GM19468 (cell line): Measurements from ENCODE around the gene LRRC47.
"Not testable (repeated sequence)": the region's sequence is repeated elsewhere in the genome, so short reads cannot be mapped to it uniquely, and the experiment has no call there.

Source experiments
- ATAC-seq: cut with Tn5 transposase; IDR thresholded peaks from one replicate; pipeline ENCODE4 v1.9.1; 2021; ENCODE audit warnings: mild to moderate bottlenecking, moderate library complexity, moderate number of reproducible peaks; ENCODE audit not compliant: unreplicated experiment; ENCODE audit errors: extremely low read depth

The LRRC47 gene

DNA sequence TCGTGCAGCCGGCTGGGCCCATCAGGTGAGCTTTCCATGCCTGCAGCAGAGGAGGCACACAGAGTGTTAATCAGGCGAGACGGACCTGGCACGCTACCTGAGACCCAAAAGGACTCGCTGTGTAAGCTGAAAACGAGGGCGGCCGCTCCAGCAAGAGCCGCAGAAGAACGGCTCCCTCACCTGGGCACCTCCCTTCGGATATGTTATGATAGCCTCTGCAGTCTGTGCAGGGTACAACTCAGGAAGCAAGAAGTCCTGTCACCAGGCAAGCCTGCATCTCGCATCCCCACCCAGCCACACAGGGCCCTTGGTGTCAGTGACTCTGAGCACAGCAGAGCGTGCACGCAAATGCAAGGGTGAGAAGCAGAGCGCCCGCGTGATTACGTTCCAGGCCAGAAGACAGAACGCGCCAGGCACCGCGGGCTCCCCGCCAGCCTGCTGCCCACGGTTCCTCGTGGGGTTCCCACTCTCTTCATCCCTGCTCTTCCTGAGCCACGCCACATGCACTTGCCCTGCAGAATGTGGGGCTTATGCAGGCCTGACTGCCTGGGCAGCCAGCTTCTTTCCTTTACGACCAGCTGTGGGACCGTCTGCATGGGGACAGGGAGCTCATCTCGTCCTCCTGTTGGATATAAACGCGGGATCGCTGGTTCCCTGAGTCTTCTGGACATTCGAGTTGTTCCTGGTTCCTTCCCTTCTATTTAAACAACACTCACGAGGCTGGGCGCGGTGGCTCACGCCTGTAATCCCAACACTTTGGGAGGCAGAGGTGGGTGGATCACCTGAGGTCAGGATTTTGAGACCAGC lies 20.2 kb upstream of the LRRC47 start:
- ATAC-seq = no peak

DNA sequence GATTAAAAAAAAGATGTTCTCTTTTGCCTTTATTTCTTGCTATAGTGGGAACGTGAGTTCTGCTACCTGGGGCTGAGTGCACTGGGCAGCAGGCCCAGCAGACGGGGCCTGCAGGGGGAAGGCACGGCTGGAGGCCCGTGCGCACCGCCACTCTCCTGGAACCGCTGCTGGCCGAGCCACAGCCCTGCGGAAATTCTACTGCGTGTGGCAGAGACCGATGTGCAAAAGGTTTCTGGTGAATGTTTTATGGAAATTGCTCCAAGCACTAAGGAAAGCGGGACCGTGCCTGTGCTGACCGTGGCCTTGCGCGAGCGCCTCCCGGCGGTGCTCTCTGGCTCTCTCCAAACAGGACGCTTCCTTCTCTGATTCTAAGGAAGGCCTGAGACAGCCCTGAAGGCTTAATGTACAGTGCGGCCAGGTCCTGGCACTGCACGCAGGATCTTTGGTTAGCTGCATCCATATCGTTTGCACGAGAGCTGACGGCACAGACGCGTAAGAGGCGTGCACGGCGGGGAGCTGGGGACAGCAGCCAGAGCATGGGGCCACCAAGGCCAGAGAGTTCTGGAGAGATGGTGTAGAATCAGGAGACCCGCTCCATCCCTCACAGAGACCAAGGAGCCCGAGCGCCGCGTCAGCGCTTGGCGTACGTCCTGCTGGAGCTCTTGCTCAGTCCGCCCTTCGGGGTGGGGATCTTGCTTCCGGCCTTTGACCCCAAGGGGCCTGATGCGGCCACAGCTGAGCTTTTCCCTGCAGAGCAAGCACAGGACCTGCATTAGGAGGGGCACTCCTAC lies 18.7 kb upstream of the LRRC47 start:
- ATAC-seq = no peak

- no peak for ATAC-seq
Measured at GRCh38 chr1:3814065-3814464, 17.8 kb upstream of the LRRC47 start.

DNA sequence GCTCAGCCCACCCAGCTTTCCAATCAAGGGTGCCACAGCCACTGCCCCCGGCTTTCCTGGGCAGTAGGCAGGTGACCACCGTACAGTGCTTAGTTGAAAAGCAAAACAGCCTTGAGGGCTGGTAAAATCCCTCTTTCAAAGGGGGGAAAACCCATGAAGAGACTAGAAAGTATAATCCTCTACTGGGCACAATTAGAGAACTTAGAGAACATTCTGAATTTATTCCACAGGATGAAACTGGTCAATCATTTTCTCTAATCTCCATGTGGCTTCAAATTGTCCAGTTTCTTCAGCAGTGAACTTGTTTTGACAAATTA lies 15.3 kb upstream of the LRRC47 start:
- ATAC-seq = no peak

DNA sequence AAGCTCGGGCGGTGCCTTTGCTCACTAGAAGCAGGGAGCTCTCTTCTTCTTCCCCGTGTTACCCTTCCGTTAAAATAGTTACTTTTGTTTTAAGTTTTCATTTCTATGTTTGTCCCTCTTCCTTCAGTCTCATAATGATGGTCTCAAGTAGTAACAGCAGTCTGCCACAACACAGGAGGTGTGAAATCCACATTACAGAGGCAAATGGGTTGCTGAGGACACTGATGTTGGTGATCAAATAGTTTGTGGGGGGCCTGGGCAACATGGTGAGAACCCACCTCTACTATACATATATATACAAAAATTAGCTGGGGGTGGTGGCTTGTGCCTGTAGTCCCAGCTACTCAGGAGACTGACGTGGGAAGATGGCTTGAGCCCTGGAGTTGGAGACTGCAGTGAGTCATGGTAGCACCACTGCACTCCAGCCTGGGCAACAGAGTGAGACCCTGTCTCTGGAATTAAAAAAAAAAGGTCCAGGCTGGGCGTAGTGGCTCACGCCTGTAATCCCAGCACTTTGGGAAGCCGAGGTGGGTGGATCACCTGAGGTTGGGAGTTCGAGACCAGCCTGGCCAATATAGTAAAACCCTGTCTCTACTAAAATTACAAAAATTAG lies 14.0 kb upstream of the LRRC47 start:
- not testable (repeated sequence) for ATAC-seq

- ATAC-seq = no peak
Measured at GRCh38 chr1:3809680-3810079, 13.4 kb upstream of the LRRC47 start.

- no peak for ATAC-seq
Measured at GRCh38 chr1:3807769-3808168, 11.5 kb upstream of the LRRC47 start.

- ATAC-seq = no peak
Measured at GRCh38 chr1:3805038-3805437, 8.7 kb upstream of the LRRC47 start.

DNA sequence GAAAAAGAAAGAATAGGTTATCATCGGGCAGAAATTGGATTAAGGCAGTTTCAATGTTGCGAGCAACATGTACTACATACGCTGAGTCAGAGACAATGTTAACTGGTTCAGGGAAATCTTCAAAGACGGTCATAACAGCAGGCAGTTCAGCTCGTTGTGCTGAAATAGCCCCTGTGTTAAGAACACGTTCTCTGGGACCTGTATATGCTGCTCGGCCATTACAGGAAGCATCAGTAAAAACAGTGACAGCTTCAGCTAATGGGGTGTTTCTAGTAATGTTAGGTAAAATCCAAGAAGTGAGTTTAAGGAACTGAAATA lies 8.3 kb upstream of the LRRC47 start:
- ATAC-seq = not testable (repeated sequence)

DNA sequence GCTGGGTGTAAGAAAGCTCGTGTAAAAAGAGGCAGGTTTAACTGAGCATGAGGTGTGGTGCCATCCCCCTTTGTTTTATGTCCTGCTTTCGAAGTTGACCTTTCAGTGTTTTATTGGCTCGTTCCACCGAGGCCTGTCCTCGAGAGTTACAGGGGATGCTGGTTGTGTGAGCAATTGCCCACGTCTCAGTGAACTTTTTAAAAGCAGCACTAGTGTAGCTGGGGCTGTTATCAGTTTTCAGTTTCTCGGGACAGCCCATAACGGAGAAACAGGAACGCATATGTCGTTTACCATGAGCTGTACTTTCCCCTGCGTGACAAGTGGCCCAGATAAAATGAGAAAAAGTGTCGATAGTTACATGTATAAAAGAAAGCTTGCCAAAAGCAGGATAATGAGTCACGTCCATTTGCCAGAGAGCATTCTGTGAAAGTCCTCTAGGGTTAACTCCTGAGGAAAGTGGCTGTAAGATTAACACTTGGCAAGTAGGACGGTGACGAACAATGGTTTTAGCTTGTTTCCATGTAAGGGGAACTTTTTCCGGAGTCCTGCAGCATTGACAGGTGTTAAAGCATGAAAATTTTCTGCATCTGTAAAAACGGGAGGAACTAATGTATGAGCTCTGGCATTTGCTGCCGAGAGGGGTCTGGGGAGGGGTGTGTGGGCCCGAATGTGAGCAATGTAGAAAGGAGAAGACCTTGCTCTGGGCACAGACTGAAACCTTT lies 7.8 kb upstream of the LRRC47 start:
- no peak for ATAC-seq

DNA sequence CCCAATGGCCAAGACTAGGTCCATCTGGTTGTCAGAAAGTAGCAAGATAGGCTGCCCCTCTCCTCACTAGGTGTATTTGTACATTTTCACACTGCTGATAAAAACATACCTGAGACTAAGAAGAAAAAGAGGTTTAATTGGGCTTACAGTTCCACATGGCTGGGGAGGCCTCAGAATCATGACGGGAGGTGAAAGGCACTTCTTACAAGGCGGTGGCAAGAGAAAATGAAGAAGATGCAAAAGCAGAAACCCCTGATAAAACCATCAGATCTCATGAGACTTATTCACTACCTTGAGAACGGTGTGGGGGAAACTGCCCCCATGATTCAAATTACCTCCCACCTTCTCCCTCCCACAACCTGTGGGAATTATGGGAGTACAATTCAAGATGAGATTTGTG lies 4.5 kb upstream of the LRRC47 start:
- not testable (repeated sequence) for ATAC-seq

DNA sequence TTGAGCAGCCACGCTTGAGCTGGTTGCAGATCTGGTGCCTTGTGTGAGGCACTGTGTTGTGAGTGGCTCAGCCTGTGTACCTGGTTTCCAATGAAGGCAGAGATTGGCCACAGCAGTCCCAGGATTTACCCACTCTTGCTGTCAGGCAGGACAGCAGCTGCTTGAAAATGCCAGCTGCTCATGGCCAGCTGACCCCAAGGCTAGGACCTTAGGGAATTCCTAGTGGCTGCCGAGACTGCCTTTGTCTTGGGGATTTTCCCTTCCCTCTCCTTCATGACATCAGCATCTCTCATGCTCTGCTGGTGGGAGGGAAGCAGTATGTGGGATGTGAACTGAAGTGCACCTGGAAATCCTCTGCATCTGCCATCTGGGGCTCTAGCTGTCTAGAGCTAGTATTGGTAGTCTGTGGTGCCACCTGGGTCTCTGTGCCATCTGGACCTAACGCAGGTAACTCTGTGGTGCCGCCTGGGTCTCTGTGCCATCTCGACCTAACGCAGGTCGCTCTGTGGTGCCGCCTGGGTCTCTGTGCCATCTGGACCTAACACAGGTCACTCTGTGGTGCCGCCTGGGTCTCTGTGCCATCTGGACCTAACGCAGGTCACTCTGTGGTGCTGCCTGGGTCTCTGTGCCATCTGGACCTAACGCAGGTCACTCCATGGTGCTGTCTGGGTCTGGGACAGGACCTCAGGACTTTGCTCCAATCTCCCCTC lies 3.8 kb upstream of the LRRC47 start:
- ATAC-seq = no peak

DNA sequence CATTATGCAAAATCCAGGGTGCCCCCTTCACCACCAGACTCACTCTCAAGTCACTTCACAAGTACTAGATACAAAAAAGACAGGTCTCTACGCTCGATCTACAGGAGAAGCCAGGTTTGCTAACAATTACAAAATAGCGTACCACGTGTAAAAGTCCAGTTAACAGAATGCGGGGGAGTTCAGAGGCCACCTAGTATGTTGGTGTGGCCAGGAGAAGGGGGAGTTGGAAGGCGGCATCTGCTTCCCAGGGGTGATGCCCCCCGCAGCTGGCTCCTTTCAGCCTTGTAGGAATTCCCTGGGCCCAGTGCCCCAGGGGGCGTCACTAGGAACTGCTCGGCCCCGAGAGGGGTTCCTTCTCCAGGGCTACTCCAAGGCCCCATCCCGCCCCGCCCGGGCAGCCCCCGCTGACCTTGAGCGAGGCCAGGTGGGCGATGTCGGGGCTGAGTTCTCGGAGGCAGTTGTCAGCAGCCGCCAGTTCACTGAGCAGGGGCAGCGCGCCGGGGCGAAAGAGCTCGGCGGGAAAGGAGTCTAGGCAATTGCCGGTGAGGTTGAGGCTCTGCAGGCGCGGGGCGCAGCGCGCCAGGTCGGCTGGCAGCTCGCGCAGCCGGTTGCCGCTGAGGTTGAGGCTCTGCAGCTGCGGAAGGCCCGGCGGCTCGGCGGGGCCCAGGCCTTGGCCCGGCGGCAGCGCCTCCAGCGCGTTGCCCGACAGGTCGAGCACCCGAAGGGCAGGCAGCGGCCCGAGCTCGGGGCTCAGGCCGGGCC lies 664 bp downstream of the LRRC47 start:
- ATAC-seq = no peak

DNA sequence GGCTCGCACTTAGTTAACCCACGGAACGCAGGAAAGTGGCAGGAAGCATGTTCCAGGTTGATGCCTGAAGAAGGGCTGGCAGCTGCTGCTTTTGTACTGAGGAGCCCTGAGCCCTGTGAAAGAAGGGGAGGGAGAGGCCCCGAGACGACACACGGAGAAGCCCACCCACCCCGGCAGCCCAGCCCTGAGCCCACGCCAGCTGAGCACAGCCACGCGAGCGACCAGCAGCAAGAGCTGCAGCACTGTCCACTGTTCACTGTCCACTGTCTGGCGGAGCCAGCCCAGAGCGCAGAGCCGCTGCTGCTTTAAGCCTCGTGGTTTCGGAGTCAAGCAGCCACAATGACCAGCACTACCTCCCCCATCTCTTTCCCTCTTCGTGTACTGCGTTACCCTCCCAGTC lies 5.3 kb downstream of the LRRC47 start:
- no peak for ATAC-seq

GRCh38 chr1:3790500-3790923 lies 5.8 kb downstream of the LRRC47 start:
- no peak for ATAC-seq

GRCh38 chr1:3789421-3790300 lies 6.6 kb downstream of the LRRC47 start:
- ATAC-seq = no peak

- no peak for ATAC-seq
Measured at GRCh38 chr1:3788756-3789420, 7.4 kb downstream of the LRRC47 start.
